ENCODE measurements around the gene TRPC1. TPM values are rescaled to one million over a fixed set of nuclear protein-coding genes. Genes with fewer than 3 reads are reported as not detected.
"Not testable (repeated sequence)": the region's sequence is repeated elsewhere in the genome, so short reads cannot be mapped to it uniquely, and the experiment has no call there.

The TRPC1 gene
- total RNA-seq, 1 donor from 2014 or later = 3.9 TPM

- FAIRE-seq = no peak
- DNase-seq (ENCODE audit: low read depth) = no peak
- Histone ChIP-seq H3K4me3 (ENCODE audit: low read depth, low read length) (no peak overlapping the region), H3K27me3 (ENCODE audit: control insufficient read depth, insufficient read depth, low read length) (no peaks in the 10 kb centered on the region), H3K36me3 (ENCODE audit: control insufficient read depth, insufficient read depth, low read length) (no peaks in the 10 kb centered on the region)
- no peak for TF ChIP-seq CTCF (IDR thresholded peaks at IDR 0.05; ENCODE audit: insufficient read depth, low read length, severe bottlenecking)
Observed at GRCh38 chr3:142693136-142693853, 30.5 kb upstream of the TRPC1 start.

GRCh38 chr3:142694225-142694624, 29.6 kb upstream of the TRPC1 start:
- Histone ChIP-seq H3K36me3 (ENCODE audit: control insufficient read depth, insufficient read depth, low read length) (no peaks in the 10 kb centered on the region), H3K27me3 (ENCODE audit: control insufficient read depth, insufficient read depth, low read length) (no peaks in the 10 kb centered on the region), H3K4me3 (ENCODE audit: low read depth, low read length) (no peak overlapping the region)
- no peak for TF ChIP-seq CTCF (IDR thresholded peaks at IDR 0.05; ENCODE audit: insufficient read depth, low read length, severe bottlenecking)
- FAIRE-seq (no peak), DNase-seq (ENCODE audit: low read depth) (peak; percentile 78)

- Histone ChIP-seq H3K4me3 (ENCODE audit: low read depth, low read length) (no peak overlapping the region), H3K36me3 (ENCODE audit: control insufficient read depth, insufficient read depth, low read length) (no peaks in the 10 kb centered on the region), H3K27me3 (ENCODE audit: control insufficient read depth, insufficient read depth, low read length) (no peaks in the 10 kb centered on the region)
- FAIRE-seq (no peak), DNase-seq (ENCODE audit: low read depth) (no peak)
- TF ChIP-seq CTCF (IDR thresholded peaks at IDR 0.05; ENCODE audit: insufficient read depth, low read length, severe bottlenecking) = no peak
Observed at GRCh38 chr3:142705198-142705597, 18.6 kb upstream of the TRPC1 start.

- H3K27me3 ChIP-seq (ENCODE audit: control insufficient read depth, insufficient read depth, low read length) = no peaks in the 10 kb centered on the region
- H3K36me3 ChIP-seq (ENCODE audit: control insufficient read depth, insufficient read depth, low read length) = no peaks in the 10 kb centered on the region
- no peak for FAIRE-seq
- no peak for DNase-seq (ENCODE audit: low read depth)
- H3K4me3 ChIP-seq (ENCODE audit: low read depth, low read length) = no peak overlapping the region
- TF ChIP-seq CTCF (IDR thresholded peaks at IDR 0.05; ENCODE audit: insufficient read depth, low read length, severe bottlenecking) = no peak
Observed at GRCh38 chr3:142706321-142707127, 17.3 kb upstream of the TRPC1 start.

- no peak for TF ChIP-seq CTCF (IDR thresholded peaks at IDR 0.05; ENCODE audit: insufficient read depth, low read length, severe bottlenecking)
- no peak for FAIRE-seq
- no peak for DNase-seq (ENCODE audit: low read depth)
Observed at GRCh38 chr3:142709207-142709606, 14.6 kb upstream of the TRPC1 start.

GRCh38 chr3:142714882-142715281, 9.0 kb upstream of the TRPC1 start:
- H3K36me3 ChIP-seq (ENCODE audit: control insufficient read depth, insufficient read depth, low read length); DNase-seq (ENCODE audit: low read depth); H3K4me3 ChIP-seq (ENCODE audit: low read depth, low read length); FAIRE-seq; H3K27me3 ChIP-seq (ENCODE audit: control insufficient read depth, insufficient read depth, low read length): not testable (repeated sequence)

More at GRCh38 chr3:142709207-142709606, 14.6 kb upstream of the TRPC1 start:
- Histone ChIP-seq H3K4me3 (ENCODE audit: low read depth, low read length) (no peak overlapping the region), H3K27me3 (ENCODE audit: control insufficient read depth, insufficient read depth, low read length) (no peaks in the 10 kb centered on the region), H3K36me3 (ENCODE audit: control insufficient read depth, insufficient read depth, low read length) (no peaks in the 10 kb centered on the region)

Data from bronchial epithelial cell (primary cell).